HL-60 (cell line): ENCODE results near the gene INSRR.

Experiments
- DNase-seq, 2 experiments: peaks; one replicate each; pipeline ENCODE4 v3.0.0-alpha.2; 2010 to 2020; ENCODE audit warnings: low read depth in 1 of 2, low spot score in 1 of 2
- H3K27ac ChIP-seq: fragments of 250-450 bp; sonication (Bioruptor Pico); replicated peaks from 2 replicates; pipeline ENCODE4 v1.5.1; 2020; ENCODE audit warnings: mild to moderate bottlenecking, moderate library complexity
- H3K27me3 ChIP-seq: fragments of 250-450 bp; sonication (Bioruptor Pico); 2 replicates; pipeline ENCODE4 v1.5.1; 2021; ENCODE audit warnings: mild to moderate bottlenecking, moderate library complexity; ENCODE audit not compliant: insufficient read depth, poor library complexity, severe bottlenecking
- H3K4me3 ChIP-seq: replicated peaks from 2 replicates; pipeline ENCODE4 v1.5.1; 2011; ENCODE audit warnings: mild to moderate bottlenecking, control low read depth, low read length; ENCODE audit not compliant: insufficient read depth
- GABPA ChIP-seq: IDR thresholded peaks from 2 replicates; pipeline ENCODE4 v1.6.1; 2012; ENCODE audit warnings: low read depth
- POLR2AphosphoS5 ChIP-seq: IDR thresholded peaks from 2 replicates; pipeline ENCODE4 v1.6.1; 2012; ENCODE audit warnings: low read depth
- REST ChIP-seq: IDR thresholded peaks from 2 replicates; pipeline ENCODE4 v1.6.1; 2012; ENCODE audit warnings: low read depth; ENCODE audit not compliant: insufficient replicate concordance
- SPI1 ChIP-seq: IDR thresholded peaks from 2 replicates; pipeline ENCODE4 v1.6.1; 2012; ENCODE audit warnings: low read depth, mild to moderate bottlenecking, borderline replicate concordance
- TF ChIP-seq, protein P1 (sequence below): IDR thresholded peaks from one replicate; pipeline ENCODE4 v1.5.1; 2011; ENCODE audit warnings: low read length, control low read depth, inconsistent platforms; ENCODE audit not compliant: insufficient read depth

Gene INSRR

GRCh38 chr1:156813298-156813697 lies 45.6 kb downstream of the INSRR start:
- H3K27ac ChIP-seq, result no peak overlapping the region

DNA sequence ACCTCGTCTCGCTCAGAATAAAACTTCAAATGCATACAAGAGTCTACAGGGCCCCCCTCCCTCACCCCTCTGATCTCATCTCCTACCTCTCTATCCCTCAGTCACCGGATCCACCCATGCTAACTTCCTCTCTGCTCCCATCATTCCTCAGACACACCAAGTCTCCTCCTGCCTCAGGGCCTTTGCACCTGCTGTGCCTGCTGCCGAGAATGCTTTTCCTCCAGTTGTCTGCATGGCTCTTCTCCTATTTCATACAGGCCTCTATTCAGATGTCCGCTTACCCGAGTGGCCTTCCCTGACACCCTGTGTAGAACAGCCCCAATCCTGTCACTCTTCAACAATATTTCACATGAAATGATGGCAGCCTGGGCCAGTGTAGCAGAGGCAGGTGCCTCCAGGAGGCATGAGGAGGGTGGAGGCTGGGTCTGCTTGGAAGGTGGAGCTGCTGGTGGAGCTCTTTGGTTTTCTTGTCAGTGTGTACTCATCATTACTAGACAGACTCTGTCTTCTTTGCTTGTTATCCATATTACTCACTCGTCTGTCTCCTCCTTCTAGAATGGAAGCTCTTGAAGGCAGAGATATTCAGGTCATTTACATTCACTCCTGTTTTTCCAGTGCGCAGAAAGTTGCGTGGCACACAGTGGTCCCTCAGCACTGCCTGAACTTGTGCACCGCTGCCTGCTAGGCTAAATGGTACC lies 46.5 kb downstream of the INSRR start:
- DNase-seq, result no peak
- H3K27me3 ChIP-seq, result peaks cover 3% of the 10 kb centered on the region
- TF ChIP-seq GABPA (no peak), REST (no peak), POLR2AphosphoS5 (no peak), SPI1 (no peak)
- TF ChIP-seq, protein P1, sequence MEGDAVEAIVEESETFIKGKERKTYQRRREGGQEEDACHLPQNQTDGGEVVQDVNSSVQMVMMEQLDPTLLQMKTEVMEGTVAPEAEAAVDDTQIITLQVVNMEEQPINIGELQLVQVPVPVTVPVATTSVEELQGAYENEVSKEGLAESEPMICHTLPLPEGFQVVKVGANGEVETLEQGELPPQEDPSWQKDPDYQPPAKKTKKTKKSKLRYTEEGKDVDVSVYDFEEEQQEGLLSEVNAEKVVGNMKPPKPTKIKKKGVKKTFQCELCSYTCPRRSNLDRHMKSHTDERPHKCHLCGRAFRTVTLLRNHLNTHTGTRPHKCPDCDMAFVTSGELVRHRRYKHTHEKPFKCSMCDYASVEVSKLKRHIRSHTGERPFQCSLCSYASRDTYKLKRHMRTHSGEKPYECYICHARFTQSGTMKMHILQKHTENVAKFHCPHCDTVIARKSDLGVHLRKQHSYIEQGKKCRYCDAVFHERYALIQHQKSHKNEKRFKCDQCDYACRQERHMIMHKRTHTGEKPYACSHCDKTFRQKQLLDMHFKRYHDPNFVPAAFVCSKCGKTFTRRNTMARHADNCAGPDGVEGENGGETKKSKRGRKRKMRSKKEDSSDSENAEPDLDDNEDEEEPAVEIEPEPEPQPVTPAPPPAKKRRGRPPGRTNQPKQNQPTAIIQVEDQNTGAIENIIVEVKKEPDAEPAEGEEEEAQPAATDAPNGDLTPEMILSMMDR, result no peak
- H3K4me3 ChIP-seq, result no peak overlapping the region
- H3K27ac ChIP-seq, result no peak overlapping the region

More at GRCh38 chr1:156813298-156813697, 45.6 kb downstream of the INSRR start:
- TF ChIP-seq REST (no peak), GABPA (no peak), SPI1 (no peak), POLR2AphosphoS5 (no peak)
- TF ChIP-seq, protein P1, result no peak
- peaks cover 3% of the 10 kb centered on the region for H3K27me3 ChIP-seq
- no peak for DNase-seq
- H3K4me3 ChIP-seq, result peak overlapping the region; percentile 38; the same call in 1 of the 2 replicates

DNA sequence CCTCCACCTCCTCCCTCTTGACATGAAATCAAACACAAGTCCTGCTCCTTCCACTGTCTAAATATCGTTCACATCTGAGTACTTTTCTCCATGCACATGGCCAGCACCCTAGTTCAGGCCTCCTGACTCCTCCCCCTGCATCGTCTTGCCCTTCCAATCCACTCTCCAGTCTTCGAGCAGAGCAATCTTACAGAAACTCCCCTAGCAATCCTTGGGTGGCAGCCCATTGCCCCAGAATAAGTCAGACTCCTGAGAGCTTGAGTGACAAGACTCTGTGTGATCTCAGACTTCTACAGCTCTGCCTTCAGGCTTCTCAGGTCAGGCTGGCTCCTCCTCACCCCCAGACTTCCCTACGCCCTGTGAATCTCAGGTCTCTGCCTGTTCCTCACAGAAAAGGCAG lies 47.7 kb downstream of the INSRR start:
- no peak overlapping the region for H3K27ac ChIP-seq
- no peak overlapping the region for H3K4me3 ChIP-seq
- no peak for DNase-seq
- H3K27me3 ChIP-seq, result peaks cover 3% of the 10 kb centered on the region
- TF ChIP-seq SPI1 (no peak), REST (no peak), GABPA (no peak), POLR2AphosphoS5 (no peak)
- TF ChIP-seq, protein P1, result no peak
